RWPE2 (cell line): ENCODE results near the gene EGFR.

ENCODE experiments used
- ATAC-seq: fragments of 200-7000 bp; cut with Tn5 transposase; 3 replicates; pipeline ENCODE4 v1.9.1; 2021; ENCODE audit warnings: low read depth
- DNase-seq: peaks from one replicate; pipeline ENCODE4 v3.0.0-alpha.2; 2020; ENCODE audit warnings: low spot score
- H3K27ac ChIP-seq: fragments of 450-650 bp; 2 replicates; pipeline ENCODE4 v1.5.1; 2017; ENCODE audit warnings: mild to moderate bottlenecking; ENCODE audit not compliant: poor library complexity, severe bottlenecking
- H3K27me3 ChIP-seq: fragments of 250-450 bp; sonication (Bioruptor Pico); 2 replicates; pipeline ENCODE4 v1.5.1; 2021; ENCODE audit warnings: mild to moderate bottlenecking, moderate library complexity; ENCODE audit not compliant: insufficient read depth, poor library complexity, severe bottlenecking
- H3K36me3 ChIP-seq: fragments of 250-450 bp; sonication (Bioruptor Pico); 2 replicates; pipeline ENCODE4 v1.5.1; 2020; ENCODE audit warnings: low read depth, mild to moderate bottlenecking, moderate library complexity
- H3K4me1 ChIP-seq: fragments of 250-450 bp; sonication (Bioruptor Pico); 2 replicates; pipeline ENCODE4 v1.5.1; 2021; ENCODE audit warnings: mild to moderate bottlenecking, moderate library complexity; ENCODE audit not compliant: insufficient read depth, poor library complexity, severe bottlenecking
- H3K4me3 ChIP-seq: fragments of 250-450 bp; sonication (Bioruptor Pico); 2 replicates; pipeline ENCODE4 v1.5.1; 2021; ENCODE audit warnings: mild to moderate bottlenecking, moderate library complexity; ENCODE audit not compliant: severe bottlenecking
- H3K9me3 ChIP-seq: fragments of 250-450 bp; sonication (Bioruptor Pico); 2 replicates; pipeline ENCODE4 v1.5.1; 2021; ENCODE audit warnings: mild to moderate bottlenecking, moderate library complexity; ENCODE audit not compliant: severe bottlenecking
- CTCF ChIP-seq: fragments of 450-650 bp; IDR thresholded peaks from one replicate; pipeline ENCODE4 v1.5.1; 2017; ENCODE audit warnings: mild to moderate bottlenecking, moderate library complexity; ENCODE audit not compliant: poor library complexity, severe bottlenecking

EGFR gene

DNA sequence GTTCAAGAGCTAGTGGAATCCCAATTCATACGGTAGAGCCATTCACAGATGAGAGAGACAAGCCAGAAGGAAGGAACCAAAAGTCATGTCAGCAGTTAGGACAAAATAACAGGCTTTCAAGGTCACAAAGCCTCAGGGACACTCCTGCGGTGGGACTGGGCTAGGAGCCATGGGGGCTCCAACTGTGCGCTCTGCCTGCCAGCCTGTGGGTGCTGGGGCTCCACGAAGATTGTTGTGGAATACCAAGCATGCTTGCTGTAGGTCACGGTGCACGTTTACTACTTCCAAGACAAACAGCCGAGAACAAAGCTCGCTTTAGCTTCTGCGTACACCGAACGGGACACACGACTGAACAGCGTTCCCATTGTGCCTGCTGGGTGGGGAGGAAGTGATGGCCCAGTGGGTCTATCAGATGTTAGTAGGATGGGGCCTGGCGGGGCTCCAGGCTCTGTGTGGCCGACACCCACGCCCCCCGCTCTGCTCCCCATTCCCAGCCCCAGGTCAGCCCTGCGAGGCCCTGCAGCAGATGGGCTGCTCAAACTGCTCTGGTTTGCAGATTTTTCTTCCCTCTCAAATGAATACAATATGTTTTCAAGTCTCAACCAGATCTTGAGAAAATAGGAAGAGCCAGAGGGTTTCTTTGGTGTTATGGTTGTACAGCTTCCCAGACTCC is 158.9 kb downstream of the EGFR start:
- peak; percentile 32 for DNase-seq
- Histone ChIP-seq H3K9me3 (no peaks in the 10 kb centered on the region), H3K4me1 (no peaks in the 10 kb centered on the region), H3K36me3 (peaks cover 98% of the 10 kb centered on the region), H3K4me3 (no peak overlapping the region), H3K27me3 (no peaks in the 10 kb centered on the region), H3K27ac (no peak overlapping the region)
- TF ChIP-seq CTCF, result no peak
- ATAC-seq, result no peak

- H3K27ac ChIP-seq, result no peak overlapping the region
Measured at GRCh38 chr7:55178292-55178862, 159.6 kb downstream of the EGFR start.

GRCh38 chr7:55178863-55179773 is 160.3 kb downstream of the EGFR start:
- no peak overlapping the region for H3K27ac ChIP-seq
- peak; percentile 34 for DNase-seq
- no peak overlapping the region for H3K4me3 ChIP-seq
- ATAC-seq, result no peak
- no peaks in the 10 kb centered on the region for H3K9me3 ChIP-seq
- TF ChIP-seq CTCF, result no peak
- H3K27me3 ChIP-seq, result no peaks in the 10 kb centered on the region
- H3K4me1 ChIP-seq, result no peaks in the 10 kb centered on the region
- peaks cover 98% of the 10 kb centered on the region for H3K36me3 ChIP-seq

More at GRCh38 chr7:55178292-55178862, 159.6 kb downstream of the EGFR start:
- Histone ChIP-seq H3K27me3 (no peaks in the 10 kb centered on the region), H3K4me3 (no peak overlapping the region), H3K36me3 (peaks cover 98% of the 10 kb centered on the region), H3K9me3 (no peaks in the 10 kb centered on the region), H3K4me1 (no peaks in the 10 kb centered on the region)
- no peak for ATAC-seq
- peak; percentile 44 for DNase-seq
- no peak for TF ChIP-seq CTCF

- Histone ChIP-seq H3K27me3 (no peaks in the 10 kb centered on the region), H3K9me3 (no peaks in the 10 kb centered on the region), H3K36me3 (peaks cover 98% of the 10 kb centered on the region), H3K4me1 (peaks cover 4% of the 10 kb centered on the region), H3K27ac (no peak overlapping the region), H3K4me3 (no peak overlapping the region)
- TF ChIP-seq CTCF, result no peak
- DNase-seq, result no peak
- ATAC-seq, result no peak
Measured at GRCh38 chr7:55179931-55180682, 161.3 kb downstream of the EGFR start.
